Neural cell (in vitro differentiated cells): ENCODE results near the gene BTRC. TPM values are rescaled to one million over a fixed set of nuclear protein-coding genes. Genes with fewer than 3 reads are reported as not detected.

Experiments
- H2AFZ ChIP-seq: fragments of 200-600, 300-800 bp; sonication (generic), shearing (Covaris generic); 2 replicates; pipeline ENCODE4 v1.6.0; 2014; ENCODE audit warnings: low read depth, mild to moderate bottlenecking, antibody characterized with exemption, low read length, moderate library complexity
- H3F3A ChIP-seq: fragments of 200-600 bp; shearing (Covaris generic); 2 replicates; pipeline ENCODE4 v1.6.1; 2016; ENCODE audit warnings: mild to moderate bottlenecking, moderate library complexity, mixed read lengths, antibody characterized with exemption, low read length; ENCODE audit not compliant: insufficient read depth, poor library complexity, severe bottlenecking
- H3K27ac ChIP-seq: fragments of 200-600, 300-800 bp; sonication (generic), shearing (Covaris generic); 2 replicates; pipeline ENCODE4 v1.5.1; 2014; ENCODE audit warnings: mild to moderate bottlenecking, low read length, moderate library complexity
- H3K27me3 ChIP-seq: fragments of 300-800, 200-600 bp; sonication (generic), shearing (Covaris generic); 2 replicates; pipeline ENCODE4 v1.6.0; 2014; ENCODE audit warnings: mild to moderate bottlenecking, low read depth, low read length, moderate library complexity; ENCODE audit not compliant: insufficient read depth
- H3K36me3 ChIP-seq: fragments of 300-800, 200-600 bp; sonication (generic), shearing (Covaris generic); 2 replicates; pipeline ENCODE4 v1.5.1; 2014; ENCODE audit warnings: mild to moderate bottlenecking, antibody characterized with exemption, low read length, moderate library complexity; ENCODE audit not compliant: insufficient read depth
- H3K4me2 ChIP-seq: fragments of 300-800, 200-600 bp; sonication (generic), shearing (Covaris generic); 2 replicates; pipeline ENCODE4 v1.6.0; 2014; ENCODE audit warnings: mild to moderate bottlenecking, low read length
- H3K4me3 ChIP-seq: fragments of 300-800, 200-600 bp; sonication (generic), shearing (Covaris generic); 2 replicates; pipeline ENCODE4 v1.5.1; 2014; ENCODE audit warnings: mild to moderate bottlenecking, low read length, moderate library complexity
- H3K79me2 ChIP-seq: fragments of 200-600 bp; shearing (Covaris generic); replicated peaks from 2 replicates; pipeline ENCODE4 v1.6.0; 2014; ENCODE audit warnings: mild to moderate bottlenecking, low read length, moderate library complexity; ENCODE audit not compliant: insufficient read depth
- H3K9ac ChIP-seq: fragments of 300-800, 200-600 bp; sonication (generic), shearing (Covaris generic); 2 replicates; pipeline ENCODE4 v1.6.1; 2016; ENCODE audit warnings: mild to moderate bottlenecking, low read length, mixed read lengths
- H3K9me2 ChIP-seq: fragments of 200-600 bp; shearing (Covaris generic); 2 replicates; pipeline ENCODE4 v1.6.1; 2016; ENCODE audit warnings: mild to moderate bottlenecking, low read length, mixed read lengths; ENCODE audit not compliant: insufficient read depth
- H3K9me3 ChIP-seq: fragments of 200-600, 300-800 bp; sonication (generic), shearing (Covaris generic); 2 replicates; pipeline ENCODE4 v1.6.1; 2016; ENCODE audit warnings: mild to moderate bottlenecking, mixed run types, low read length, moderate library complexity, mixed read lengths
- H4K20me1 ChIP-seq: fragments of 200-600 bp; shearing (Covaris generic); 2 replicates; pipeline ENCODE4 v1.6.1; 2016; ENCODE audit warnings: mild to moderate bottlenecking, mixed run types; ENCODE audit not compliant: insufficient read depth
- EP300 ChIP-seq: fragments of 450-650 bp; conservative IDR thresholded peaks from 2 replicates; pipeline ENCODE4 v1.6.1; 2014; ENCODE audit warnings: antibody characterized with exemption, mild to moderate bottlenecking, moderate library complexity; ENCODE audit not compliant: poor library complexity, severe bottlenecking
- EZH2 ChIP-seq: fragments of 200-600, 300-800 bp; shearing (Covaris generic), sonication (generic); IDR thresholded peaks from 2 replicates; pipeline ENCODE4 v1.6.1; 2014; ENCODE audit warnings: antibody characterized with exemption, low read length, borderline replicate concordance, mild to moderate bottlenecking; ENCODE audit not compliant: insufficient read depth, poor library complexity, severe bottlenecking
- MXI1 ChIP-seq: fragments of 450-650 bp; conservative IDR thresholded peaks from 2 replicates; pipeline ENCODE4 v1.6.1; 2014; ENCODE audit warnings: antibody characterized with exemption, mild to moderate bottlenecking; ENCODE audit not compliant: poor library complexity, severe bottlenecking
- POLR2AphosphoS5 ChIP-seq: IDR thresholded peaks from 2 replicates; pipeline ENCODE4 v1.6.1; 2012
- RAD21 ChIP-seq: fragments of 450-650 bp; conservative IDR thresholded peaks from 2 replicates; pipeline ENCODE4 v1.6.1; 2014; ENCODE audit warnings: antibody characterized with exemption, mild to moderate bottlenecking, moderate library complexity
- REST ChIP-seq: IDR thresholded peaks from 2 replicates; pipeline ENCODE4 v1.6.1; 2012; ENCODE audit warnings: borderline replicate concordance
- SMC3 ChIP-seq: fragments of 450-650 bp; conservative IDR thresholded peaks from 2 replicates; pipeline ENCODE4 v1.6.1; 2014; ENCODE audit warnings: antibody characterized with exemption, mild to moderate bottlenecking, moderate library complexity; ENCODE audit not compliant: poor library complexity
- TAF1 ChIP-seq: IDR thresholded peaks from 2 replicates; pipeline ENCODE4 v1.6.1; 2012; ENCODE audit warnings: low read depth
- polyA plus RNA-seq: library from polyadenylated mRNA; depleted of rRNA; stranded (reverse); fragments of >200 nt; gene quantifications from 2 replicates; pipeline ENCODE4 v1.2.3, GENCODE V29; 2014

The BTRC gene
- polyA plus RNA-seq, 1 donor from 2014 or later, result 32.6 TPM

GRCh38 chr10:101403161-101403560, 49.2 kb downstream of the BTRC start:
- Histone ChIP-seq H3F3A (no peaks in the 10 kb centered on the region), H3K79me2 (peaks cover 21% of the 10 kb centered on the region), H3K9me3 (no peaks in the 10 kb centered on the region), H3K9ac (no peak overlapping the region), H3K9me2 (no peaks in the 10 kb centered on the region), H3K27me3 (no peaks in the 10 kb centered on the region), H3K4me2 (no peak overlapping the region), H3K4me3 (no peak overlapping the region), H3K36me3 (no peaks in the 10 kb centered on the region), H2AFZ (no peak overlapping the region), H3K27ac (no peak overlapping the region), H4K20me1 (no peaks in the 10 kb centered on the region)
- no peak for TF ChIP-seq REST
- no peak for TF ChIP-seq POLR2AphosphoS5

DNA sequence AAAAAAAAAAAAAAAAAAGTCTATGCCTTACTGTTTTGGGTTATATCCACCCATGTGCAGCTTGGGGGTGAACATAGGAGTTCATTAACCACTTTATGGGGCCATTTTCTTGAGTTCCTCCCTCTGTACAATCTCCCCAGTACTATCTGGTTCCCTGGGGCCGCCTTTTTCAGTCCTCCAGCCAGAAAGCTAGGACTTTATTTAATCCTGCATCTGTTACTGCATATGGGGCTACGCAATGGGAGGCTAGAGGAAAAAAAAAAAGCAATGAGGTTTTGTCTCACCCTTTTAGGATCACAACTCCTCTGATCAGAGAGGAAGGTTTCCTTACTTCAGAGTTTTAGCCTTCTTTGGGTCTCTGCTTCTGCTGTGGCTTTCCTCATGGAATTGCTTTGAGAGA, 51.0 kb downstream of the BTRC start:
- Histone ChIP-seq H3F3A (no peaks in the 10 kb centered on the region), H3K27me3 (no peaks in the 10 kb centered on the region), H3K79me2 (peaks cover 11% of the 10 kb centered on the region), H3K9me2 (no peaks in the 10 kb centered on the region), H3K4me3 (no peak overlapping the region), H2AFZ (no peak overlapping the region), H3K4me2 (no peak overlapping the region), H3K9me3 (no peaks in the 10 kb centered on the region), H3K27ac (no peak overlapping the region), H3K9ac (no peak overlapping the region), H3K36me3 (peaks cover 5% of the 10 kb centered on the region), H4K20me1 (no peaks in the 10 kb centered on the region)
- TF ChIP-seq EZH2 (no peak), RAD21 (no peak), MXI1 (no peak), REST (no peak), SMC3 (no peak), POLR2AphosphoS5 (no peak), TAF1 (no peak), EP300 (no peak)
